HT-29 (cell line): ENCODE measurements around the gene NUP214. TPM values are rescaled to one million over a fixed set of nuclear protein-coding genes. Genes with fewer than 3 reads are reported as not detected.

Experiments
- DNase-seq: peaks from one replicate; pipeline ENCODE4 v3.0.0-alpha.2; 2015; ENCODE audit warnings: low spot score
- total RNA-seq: library from RNA; depleted of rRNA; stranded (reverse); fragments of >200 nt; shearing (Covaris generic); gene quantifications from 2 replicates; pipeline ENCODE4 v1.2.3, GENCODE V29; 2014; rRNA removed

Gene NUP214
- 12.6 and 18.4 TPM in 2 replicates for total RNA-seq

GRCh38 chr9:131125288-131126058 lies at the start of gene NUP214:
Gene NUP214, plus strand, starts transcription at chr9:131125586. Its CDS starts 119 bp downstream, at chr9:131125705.
- DNase-seq: peak; percentile 97

- DNase-seq: no peak
Observed at GRCh38 chr9:131076347-131077195, 48.8 kb upstream of the NUP214 start.

GRCh38 chr9:131078427-131079366 lies 46.7 kb upstream of the NUP214 start:
- no peak for DNase-seq

DNA sequence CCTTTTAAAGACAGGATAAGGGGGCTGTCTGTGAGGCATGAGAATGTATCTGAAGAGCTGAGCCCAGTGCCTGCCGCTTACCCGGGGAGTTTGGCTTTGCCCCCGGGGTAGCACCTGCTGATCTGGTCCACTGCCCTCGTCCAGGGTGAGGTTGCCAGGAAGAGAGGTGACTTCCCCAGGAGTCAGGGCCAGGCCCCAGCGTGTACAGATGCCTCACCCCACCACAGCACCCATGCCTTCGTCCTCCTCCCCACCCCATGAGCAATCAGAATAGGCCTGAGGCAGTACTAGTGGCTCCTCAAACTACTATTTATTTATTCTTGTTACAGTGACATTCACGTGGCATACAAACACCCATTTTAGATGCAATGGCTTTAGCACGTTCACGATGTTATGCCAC lies 44.8 kb upstream of the NUP214 start:
- no peak for DNase-seq

GRCh38 chr9:131081868-131082267 lies 43.5 kb upstream of the NUP214 start:
- no peak for DNase-seq

GRCh38 chr9:131082774-131083512 lies 42.4 kb upstream of the NUP214 start:
- DNase-seq: no peak

DNA sequence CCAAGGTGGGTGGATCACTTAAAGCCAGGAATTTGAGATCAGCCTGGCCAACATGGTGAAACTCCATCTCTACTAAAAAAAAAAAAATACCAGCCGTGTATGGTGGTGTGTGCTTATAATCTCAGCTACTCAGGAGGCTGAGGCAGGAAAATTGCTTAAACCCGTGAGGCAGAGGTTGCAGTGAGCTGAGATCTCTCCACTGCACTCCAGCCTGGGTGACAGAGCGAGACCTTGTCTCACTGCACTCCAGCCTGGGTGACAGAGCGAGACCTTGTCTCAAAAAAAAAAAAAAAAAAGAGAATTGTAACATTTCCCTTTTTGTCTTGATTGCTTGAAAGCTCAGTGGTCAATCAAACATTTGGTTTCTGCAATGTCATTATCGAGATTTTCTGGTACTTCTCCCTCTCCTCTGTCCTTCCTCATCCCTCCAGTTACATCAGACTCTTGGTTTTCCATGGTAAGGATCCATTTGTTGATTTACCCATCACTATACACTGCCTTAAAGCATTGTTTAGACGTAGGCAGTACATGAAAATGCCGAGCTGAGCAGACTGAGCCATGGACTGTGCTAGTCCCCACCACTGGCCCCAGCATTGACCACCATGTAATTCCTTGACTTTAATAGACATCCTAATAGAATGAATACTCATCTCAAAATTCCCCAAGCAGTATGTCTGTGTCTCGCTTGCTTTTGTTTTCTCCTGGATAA lies 40.6 kb upstream of the NUP214 start:
- no peak for DNase-seq

- DNase-seq: no peak
Observed at GRCh38 chr9:131085370-131086122, 39.8 kb upstream of the NUP214 start.

GRCh38 chr9:131087354-131087893 lies 38.0 kb upstream of the NUP214 start:
- no peak for DNase-seq

GRCh38 chr9:131090025-131090787 lies 35.2 kb upstream of the NUP214 start:
- no peak for DNase-seq

DNA sequence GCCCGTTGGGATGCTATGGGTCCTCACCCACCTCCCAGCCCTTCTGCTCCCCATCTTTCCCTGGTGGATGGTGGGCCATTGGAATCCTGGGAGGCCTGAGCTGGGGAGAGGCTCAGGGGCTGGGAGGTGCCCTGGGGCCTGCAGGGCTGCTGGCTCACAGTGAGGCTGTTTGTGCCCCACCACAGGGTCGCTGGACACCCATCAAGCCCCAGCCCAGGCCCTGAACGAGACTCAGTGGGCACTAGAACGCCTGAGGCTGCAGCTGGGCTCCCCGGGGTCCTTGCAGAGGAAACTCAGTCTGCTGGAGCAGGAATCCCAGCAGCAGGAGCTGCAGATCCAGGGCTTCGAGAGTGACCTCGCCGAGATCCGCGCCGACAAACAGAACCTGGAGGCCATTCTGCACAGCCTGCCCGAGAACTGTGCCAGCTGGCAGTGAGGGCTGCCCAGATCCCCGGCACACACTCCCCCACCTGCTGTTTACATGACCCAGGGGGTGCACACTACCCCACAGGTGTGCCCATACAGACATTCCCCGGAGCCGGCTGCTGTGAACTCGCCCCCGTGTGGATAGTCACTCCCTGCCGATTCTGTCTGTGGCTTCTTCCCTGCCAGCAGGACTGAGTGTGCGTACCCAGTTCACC lies 33.9 kb upstream of the NUP214 start:
- DNase-seq: no peak

DNA sequence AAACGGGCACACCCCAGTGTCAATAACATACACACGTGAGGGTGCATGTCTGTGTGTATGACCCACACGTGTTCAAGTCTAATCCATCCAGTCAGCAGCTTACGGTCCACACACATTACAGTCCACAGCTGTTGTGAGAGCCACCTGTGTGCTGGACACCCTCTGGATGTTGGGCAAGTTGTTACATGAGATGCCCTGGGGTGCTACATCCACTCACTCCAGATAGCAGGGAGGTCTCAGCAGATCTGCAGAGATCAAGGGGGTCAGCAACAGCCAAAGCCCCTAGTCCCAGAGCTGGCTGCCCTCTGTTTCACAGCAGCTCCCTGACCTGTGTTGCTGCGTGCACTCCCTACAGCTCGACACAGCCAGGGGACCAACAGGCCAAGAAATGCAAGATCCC lies 33.4 kb upstream of the NUP214 start:
- no peak for DNase-seq

- DNase-seq: no peak
Observed at GRCh38 chr9:131092548-131093440, 32.6 kb upstream of the NUP214 start.

- DNase-seq: no peak
Observed at GRCh38 chr9:131094015-131094414, 31.4 kb upstream of the NUP214 start.

- no peak for DNase-seq
Observed at GRCh38 chr9:131094622-131095021, 30.8 kb upstream of the NUP214 start.

DNA sequence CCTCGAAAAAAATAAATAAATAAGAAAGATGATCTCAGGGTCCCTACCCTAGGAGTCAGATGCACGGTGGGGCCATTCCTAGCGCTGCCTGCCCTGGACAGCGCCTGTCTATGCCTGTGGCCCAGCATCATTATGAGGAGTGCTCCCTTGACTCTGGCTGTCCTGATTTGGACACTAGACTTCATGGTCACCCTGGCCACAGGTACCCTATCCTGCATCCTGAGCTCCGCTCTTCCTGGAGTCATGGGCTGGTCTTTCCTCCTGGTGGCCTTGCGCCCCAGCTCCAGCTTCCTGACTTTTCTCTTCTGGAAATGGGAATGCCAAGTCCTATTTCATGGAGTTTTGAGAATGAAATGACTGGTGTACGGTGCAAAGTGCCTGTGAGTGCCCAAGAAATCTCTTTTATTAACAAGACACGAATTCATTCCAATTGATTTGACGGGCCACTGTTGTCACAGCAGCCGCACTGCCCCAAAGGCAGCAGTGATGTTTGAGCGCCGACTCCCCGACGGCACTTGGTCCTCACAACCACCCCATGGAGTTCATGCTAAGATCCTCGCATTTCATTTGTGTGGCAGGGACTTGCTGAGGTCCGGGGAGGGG lies 29.6 kb upstream of the NUP214 start:
- DNase-seq: no peak
